NCI-H2029 treated with DMSO at 0.1 percent for 48 hours (cell line): ENCODE data around the gene KCNT1.

Source experiments
- DNase-seq: peaks from one replicate; lab custom pipeline; 2025; lab: John Stamatoyannopoulos, UW

KCNT1 gene

DNA sequence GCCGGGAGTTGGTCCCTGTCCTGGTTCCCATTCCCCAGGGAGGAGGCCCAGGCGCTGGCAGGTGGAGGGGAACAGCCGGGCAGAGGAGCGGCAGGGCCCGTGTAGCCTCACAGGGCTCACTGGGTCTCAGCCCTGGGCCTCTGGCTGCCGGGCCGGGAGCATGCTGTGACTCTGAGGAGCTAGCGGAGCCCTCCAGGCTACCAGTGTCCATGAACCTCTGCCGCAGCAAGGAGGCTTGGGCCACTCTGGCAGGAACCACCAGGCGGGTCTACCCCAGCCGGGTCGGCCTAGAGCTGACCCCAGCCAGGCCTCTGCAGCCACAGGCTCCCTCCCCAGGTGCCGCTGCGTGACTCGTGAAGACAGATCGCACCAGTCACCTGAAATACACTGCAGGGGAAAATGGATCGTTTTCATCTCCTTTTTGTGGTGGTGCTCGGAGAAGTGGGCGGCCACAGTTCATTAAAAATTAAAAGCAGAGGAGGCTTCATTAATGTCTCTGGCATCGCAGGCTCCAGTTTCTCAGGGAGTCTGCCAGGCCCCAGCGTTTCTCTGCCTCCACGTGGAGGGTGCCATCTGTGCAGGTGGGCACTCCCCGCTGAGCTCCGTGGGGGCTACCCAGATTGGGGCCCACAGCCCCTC is 43.8 kb downstream of the KCNT1 start:
- DNase-seq = no peak

DNA sequence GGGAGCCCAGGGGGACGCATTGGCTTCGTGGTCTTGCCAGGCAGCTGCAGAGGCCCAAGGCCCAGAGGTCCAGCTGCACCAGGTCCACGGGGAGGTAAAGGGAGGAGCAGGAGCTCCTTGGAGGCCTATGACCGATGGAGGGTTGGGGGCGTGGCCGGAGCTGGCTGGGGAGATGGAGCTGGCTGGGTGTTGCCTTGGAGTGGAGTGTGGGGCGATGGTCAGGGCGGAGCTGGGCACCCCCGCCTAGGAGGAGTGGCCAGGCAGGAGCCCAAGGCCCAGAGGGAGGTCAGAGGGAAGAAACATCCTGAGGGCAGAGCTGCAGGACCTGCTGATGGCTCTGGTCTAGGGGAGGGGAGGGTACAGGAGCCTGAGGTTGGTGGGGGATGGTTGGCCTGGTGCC is 44.6 kb downstream of the KCNT1 start:
- DNase-seq = no peak

DNA sequence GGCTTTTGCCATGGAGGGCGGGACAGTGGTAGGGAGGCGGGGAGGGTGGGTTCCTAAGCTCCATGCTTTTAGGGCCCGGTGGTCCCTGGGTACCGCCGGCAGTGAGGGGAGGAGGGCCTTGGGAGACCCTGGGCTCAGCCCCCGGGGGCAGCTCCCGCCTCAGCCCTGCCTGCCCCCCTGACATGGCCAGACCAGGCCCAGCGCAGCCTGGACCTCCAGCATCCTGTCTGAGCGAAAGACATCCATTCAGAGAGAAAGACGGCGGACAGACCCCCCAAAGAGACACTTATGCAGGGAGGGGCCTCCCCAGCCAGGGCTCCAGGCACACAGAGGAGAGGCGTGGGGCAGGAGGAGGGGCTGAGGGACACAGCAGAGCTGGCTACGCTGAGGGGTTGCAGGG is 45.3 kb downstream of the KCNT1 start:
- no peak for DNase-seq

- no peak for DNase-seq
Observed at GRCh38 chr9:135748676-135749075, 46.7 kb downstream of the KCNT1 start.

GRCh38 chr9:135749171-135750045 is 47.4 kb downstream of the KCNT1 start:
- DNase-seq = no peak

DNA sequence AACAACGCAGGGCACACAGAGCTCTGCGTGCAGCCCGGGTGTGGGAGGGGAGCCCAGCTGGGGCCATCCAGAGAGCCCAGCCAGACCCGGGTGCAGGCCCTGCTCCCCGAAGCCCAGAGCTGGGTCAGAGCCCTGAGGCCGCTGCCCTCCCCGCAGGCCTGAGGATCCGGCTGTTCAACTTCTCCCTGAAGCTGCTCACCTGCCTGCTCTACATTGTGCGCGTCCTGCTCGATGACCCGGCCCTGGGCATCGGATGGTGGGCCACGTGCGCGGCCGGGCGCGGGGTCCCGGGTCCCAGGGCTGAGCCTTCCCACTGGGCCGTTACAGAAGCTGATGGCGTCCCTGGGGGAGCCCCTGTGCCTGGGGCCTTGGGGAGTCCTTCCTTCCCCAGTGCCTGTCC is 48.8 kb downstream of the KCNT1 start:
- DNase-seq = no peak

DNA sequence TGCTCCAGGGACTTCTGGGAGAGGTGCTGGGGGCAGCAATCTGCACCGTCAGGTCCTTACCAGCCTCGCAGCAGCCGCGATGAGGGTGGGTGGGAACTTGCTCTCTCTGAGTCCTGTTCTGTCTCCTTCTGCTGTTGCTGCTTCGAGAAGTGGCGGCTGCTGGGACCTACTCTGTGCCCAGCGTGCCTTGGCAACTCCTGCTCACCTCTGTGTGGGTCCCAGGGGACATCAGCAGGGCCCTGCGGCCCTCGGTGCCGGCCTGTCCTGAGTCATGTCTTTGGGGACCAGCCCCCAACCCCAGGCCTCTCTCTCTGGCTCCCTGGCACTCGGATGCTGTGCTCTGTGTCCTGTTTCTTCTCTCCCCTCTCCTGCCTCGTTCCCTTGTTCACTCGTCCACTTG is 49.5 kb downstream of the KCNT1 start:
- DNase-seq = no peak

DNA sequence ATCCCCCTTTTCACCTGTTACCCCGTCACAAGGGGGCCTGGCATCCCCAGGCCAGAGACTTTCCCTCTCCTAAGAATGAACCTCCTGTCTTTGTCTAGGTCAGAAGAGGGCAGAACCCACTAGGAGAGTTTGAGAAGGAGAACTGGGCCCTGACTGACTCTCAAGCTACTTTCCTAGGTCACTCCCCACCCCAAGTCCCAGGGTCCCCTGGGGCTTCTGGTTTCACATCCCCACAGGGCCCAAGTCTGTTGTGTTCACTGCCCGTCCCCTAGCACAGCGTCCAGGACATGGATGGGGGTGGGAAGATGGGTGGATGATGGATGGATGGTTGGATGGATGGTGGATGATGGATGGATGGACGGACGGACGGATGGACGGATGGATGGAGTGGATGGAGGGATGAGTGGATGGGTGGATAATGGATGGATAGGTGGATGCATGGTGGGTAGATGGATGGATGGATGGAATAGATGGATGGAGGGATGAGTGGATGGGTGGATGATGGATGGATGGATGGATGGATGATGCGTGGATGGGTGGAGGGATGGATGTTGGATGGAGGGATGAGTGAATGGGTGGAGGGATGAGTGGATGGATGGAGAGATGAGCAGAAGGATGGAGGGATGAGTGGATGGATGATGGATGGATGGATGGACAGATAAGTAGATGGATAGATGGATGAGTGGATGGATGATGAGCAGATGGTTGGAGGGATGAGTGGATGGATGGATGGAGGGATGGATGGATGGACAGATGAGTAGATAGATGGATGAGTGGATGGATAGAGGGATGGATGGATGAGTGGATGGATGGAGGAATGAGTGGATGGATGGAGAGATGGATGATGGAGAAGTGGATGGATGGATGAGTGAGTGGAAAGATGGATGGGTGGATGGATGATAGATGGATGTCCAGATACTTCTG is 50.6 kb downstream of the KCNT1 start:
- DNase-seq = no peak

GRCh38 chr9:135753391-135754105 is 51.6 kb downstream of the KCNT1 start:
- no peak for DNase-seq

GRCh38 chr9:135756576-135756975 is 54.6 kb downstream of the KCNT1 start:
- DNase-seq = no peak

GRCh38 chr9:135757356-135757755 is 55.4 kb downstream of the KCNT1 start:
- no peak for DNase-seq

DNA sequence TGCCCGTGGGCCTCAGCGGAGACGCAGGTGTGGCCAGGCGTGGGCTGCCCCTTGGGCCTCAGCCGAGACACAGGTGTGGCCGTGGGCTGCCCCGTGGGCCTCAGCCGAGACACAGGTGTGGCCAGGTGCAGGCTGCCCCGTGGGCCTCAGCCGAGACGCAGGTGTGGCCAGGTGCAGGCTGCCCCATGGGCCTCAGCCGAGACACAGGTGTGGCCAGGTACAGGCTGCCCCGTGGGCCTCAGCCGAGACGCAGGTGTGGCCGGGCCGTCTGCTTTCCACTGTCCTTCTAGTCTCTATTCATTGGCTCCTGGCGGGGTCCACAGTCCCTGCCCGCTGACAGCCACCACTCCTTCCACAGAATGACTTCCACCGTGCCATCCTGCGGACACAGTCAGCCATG is 56.1 kb downstream of the KCNT1 start:
- no peak for DNase-seq

- no peak for DNase-seq
Observed at GRCh38 chr9:135758870-135759269, 56.9 kb downstream of the KCNT1 start.

DNA sequence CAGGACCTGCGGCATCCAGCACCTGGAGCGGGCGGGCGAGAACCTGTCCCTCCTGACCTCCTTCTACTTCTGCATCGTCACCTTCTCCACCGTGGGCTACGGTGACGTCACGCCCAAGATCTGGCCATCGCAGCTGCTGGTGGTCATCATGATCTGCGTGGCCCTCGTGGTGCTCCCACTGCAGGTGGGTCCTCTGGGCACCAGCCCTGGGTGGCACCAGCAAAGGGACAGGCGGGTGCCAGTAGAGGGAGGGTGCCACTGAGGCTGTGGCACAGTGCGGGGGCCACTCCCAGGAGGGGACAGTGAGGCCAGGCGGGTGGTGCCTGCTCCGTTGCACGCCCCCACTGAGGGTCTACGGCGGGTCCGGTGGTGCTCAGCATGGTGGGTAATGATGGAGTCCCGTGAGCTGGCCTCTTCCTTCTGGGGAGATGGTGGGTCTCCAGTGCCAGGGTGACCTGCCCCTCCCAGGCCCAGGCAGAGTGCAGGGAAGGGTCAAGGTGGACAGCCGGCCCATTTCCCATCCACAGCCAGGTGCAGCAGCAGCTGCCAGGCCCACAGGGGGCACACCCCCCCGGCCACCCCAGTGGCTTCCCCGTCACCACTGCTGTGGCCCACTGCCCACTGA is 57.8 kb downstream of the KCNT1 start:
- no peak for DNase-seq

GRCh38 chr9:135760465-135760864 is 58.5 kb downstream of the KCNT1 start:
- no peak for DNase-seq

DNA sequence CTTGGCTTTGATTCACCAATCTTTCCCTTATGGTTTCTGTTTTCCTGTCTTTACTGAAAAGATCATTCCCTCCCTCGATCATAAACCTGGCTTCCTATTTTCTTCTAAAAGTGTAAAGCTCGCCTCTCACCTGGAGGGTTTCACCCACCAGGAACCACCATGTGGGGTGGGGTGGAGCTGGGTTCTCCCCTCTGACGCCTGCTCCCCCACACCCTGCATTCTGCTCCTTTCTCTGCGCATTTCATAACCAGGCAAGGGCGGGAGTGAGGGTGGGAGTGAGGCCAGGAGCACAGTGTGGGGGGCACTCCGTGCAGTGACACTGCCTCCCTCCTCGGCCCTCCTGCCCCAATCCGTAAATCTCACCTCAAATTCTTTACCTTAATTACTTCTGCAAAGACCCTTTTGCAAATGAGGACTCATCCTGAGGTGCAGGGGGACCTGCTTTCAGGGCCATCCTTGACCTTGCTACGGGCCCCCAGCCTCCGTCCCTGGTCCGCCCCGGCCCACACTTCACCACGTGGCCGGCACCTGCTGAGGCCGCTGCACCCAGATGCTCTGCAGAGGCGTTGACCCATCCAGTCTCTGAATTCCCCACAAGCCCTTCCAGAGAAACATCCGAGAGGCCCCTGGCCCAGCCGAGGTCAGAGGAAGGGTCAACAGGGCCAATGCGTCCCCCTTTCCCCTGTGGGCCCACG is 59.3 kb downstream of the KCNT1 start:
- no peak for DNase-seq

DNA sequence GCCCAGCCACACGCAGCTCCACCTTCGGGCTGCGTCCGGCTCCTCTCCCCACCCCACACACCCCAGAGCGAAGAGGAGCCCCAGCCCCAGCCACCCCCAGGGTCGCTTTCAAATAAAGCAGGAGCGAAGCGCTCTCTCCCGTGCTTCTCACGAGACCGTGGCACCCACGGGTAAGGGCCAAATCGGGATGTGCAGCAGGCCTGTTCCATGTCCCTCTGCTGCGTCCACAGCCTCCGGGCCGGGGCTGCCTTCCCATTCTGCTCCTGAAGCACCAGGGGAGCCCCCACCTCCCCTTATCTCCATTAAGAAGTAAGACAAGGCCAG is 59.8 kb downstream of the KCNT1 start:
- DNase-seq = no peak

DNA sequence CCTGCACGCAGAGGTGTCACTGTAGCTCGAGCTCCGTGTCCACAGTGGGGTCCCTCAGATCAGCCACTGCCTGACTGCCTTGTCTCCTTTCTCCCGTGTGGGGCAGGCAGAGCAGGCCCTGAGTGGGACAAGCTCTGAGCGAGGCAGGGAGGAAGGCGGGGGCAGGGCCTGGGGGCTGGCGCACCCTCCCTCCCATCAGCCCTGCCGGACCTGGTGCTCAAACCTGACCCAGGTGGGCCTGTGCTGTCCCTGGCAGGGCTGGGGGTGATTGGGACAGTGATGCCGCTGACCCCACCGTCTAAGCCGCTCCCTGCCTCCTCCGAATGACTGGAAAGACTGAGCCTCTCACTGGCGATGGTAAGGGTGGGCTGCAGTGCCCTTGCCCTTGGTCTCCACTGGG is 60.9 kb downstream of the KCNT1 start:
- DNase-seq = no peak

GRCh38 chr9:135763716-135764446 is 61.9 kb downstream of the KCNT1 start:
- no peak for DNase-seq

DNA sequence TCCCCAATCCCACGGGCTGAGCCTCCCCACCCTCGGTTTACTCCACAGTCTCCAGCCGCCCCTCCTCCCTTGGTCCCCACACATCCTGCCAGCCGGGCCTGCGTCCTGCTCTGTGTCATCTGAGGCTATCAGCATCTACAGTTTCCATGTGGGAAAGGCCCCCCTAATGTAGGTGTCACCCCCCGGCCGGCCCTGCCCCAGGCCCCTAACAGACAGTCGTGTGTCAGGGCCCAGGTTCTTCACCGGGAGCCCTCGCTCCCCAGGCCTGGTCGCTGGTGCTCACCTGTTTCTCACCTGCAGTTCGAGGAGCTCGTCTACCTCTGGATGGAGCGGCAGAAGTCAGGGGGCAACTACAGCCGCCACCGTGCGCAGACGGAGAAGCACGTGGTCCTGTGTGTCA is 62.7 kb downstream of the KCNT1 start:
- DNase-seq = no peak
